Measurements from ENCODE around the gene RBFOX2.
"Not testable (repeated sequence)": the region's sequence is repeated elsewhere in the genome, so short reads cannot be mapped to it uniquely, and the experiment has no call there.

The RBFOX2 gene

GRCh38 chr22:36008565-36008964, 20.1 kb downstream of the RBFOX2 start:
- no peak for DNase-seq (ENCODE audit: low read depth)

GRCh38 chr22:36008131-36008530, 20.5 kb downstream of the RBFOX2 start:
- no peak for DNase-seq (ENCODE audit: low read depth)

GRCh38 chr22:36003972-36004674, 24.5 kb downstream of the RBFOX2 start:
- DNase-seq (ENCODE audit: low read depth): no peak

- no peak for DNase-seq (ENCODE audit: low read depth)
These were observed 25.8 kb downstream of the RBFOX2 start for GRCh38 chr22:36002718-36003260.

- DNase-seq (ENCODE audit: low read depth): no peak
These were observed 26.5 kb downstream of the RBFOX2 start for GRCh38 chr22:36002084-36002483.

- no peak for DNase-seq (ENCODE audit: low read depth)
These were observed 29.9 kb downstream of the RBFOX2 start for GRCh38 chr22:35998748-35999147.

- DNase-seq (ENCODE audit: low read depth): peak; percentile 56
These were observed 31.2 kb downstream of the RBFOX2 start for GRCh38 chr22:35997438-35997837.

- no peak for DNase-seq (ENCODE audit: low read depth)
These were observed 32.0 kb downstream of the RBFOX2 start for GRCh38 chr22:35996596-35996995.

GRCh38 chr22:35995772-35996171, 32.9 kb downstream of the RBFOX2 start:
- DNase-seq (ENCODE audit: low read depth): peak; percentile 94

- no peak for DNase-seq (ENCODE audit: low read depth)
These were observed 33.3 kb downstream of the RBFOX2 start for GRCh38 chr22:35995348-35995747.

GRCh38 chr22:35993727-35994126, 34.9 kb downstream of the RBFOX2 start:
- not testable (repeated sequence) for DNase-seq (ENCODE audit: low read depth)

- DNase-seq (ENCODE audit: low read depth): no peak
These were observed 35.4 kb downstream of the RBFOX2 start for GRCh38 chr22:35993048-35993714.

- DNase-seq (ENCODE audit: low read depth): no peak
These were observed 37.5 kb downstream of the RBFOX2 start for GRCh38 chr22:35991168-35991567.

GRCh38 chr22:35988030-35988429, 40.6 kb downstream of the RBFOX2 start:
- no peak for DNase-seq (ENCODE audit: low read depth)

GRCh38 chr22:35987487-35987886, 41.1 kb downstream of the RBFOX2 start:
- no peak for DNase-seq (ENCODE audit: low read depth)

- no peak for DNase-seq (ENCODE audit: low read depth)
These were observed 42.5 kb downstream of the RBFOX2 start for GRCh38 chr22:35986088-35986487.

GRCh38 chr22:35985371-35985770, 43.3 kb downstream of the RBFOX2 start:
- DNase-seq (ENCODE audit: low read depth): no peak

GRCh38 chr22:35984183-35985175, 44.1 kb downstream of the RBFOX2 start:
- DNase-seq (ENCODE audit: low read depth): no peak

GRCh38 chr22:35981900-35982299, 46.7 kb downstream of the RBFOX2 start:
- DNase-seq (ENCODE audit: low read depth): no peak

GRCh38 chr22:35978889-35979288, 49.7 kb downstream of the RBFOX2 start:
- DNase-seq (ENCODE audit: low read depth): no peak

- no peak for DNase-seq (ENCODE audit: low read depth)
These were observed 50.4 kb downstream of the RBFOX2 start for GRCh38 chr22:35978201-35978600.

GRCh38 chr22:35977136-35977535, 51.5 kb downstream of the RBFOX2 start:
- no peak for DNase-seq (ENCODE audit: low read depth)

Data from fibroblast of the conjunctiva (primary cell).